GM23338 (cell line): ENCODE measurements around the gene PPIP5K2.

Source experiments
- CREB1 ChIP-seq: fragments of 250-450 bp; sonication (Bioruptor Pico); IDR thresholded peaks from 2 replicates; pipeline ENCODE4 v1.5.0; 2020; ENCODE audit warnings: low read depth, mild to moderate bottlenecking, moderate library complexity
- EZH2 ChIP-seq: fragments of 200-600 bp; sonication (generic); IDR thresholded peaks from one replicate; pipeline ENCODE4 v1.8.0; 2017; ENCODE audit warnings: antibody characterized with exemption, mild to moderate bottlenecking, low read depth; ENCODE audit not compliant: unreplicated experiment
- EZH2phosphoT487 ChIP-seq: fragments of 200-600 bp; sonication (generic); IDR thresholded peaks from one replicate; pipeline ENCODE4 v1.8.1; 2018; ENCODE audit warnings: antibody characterized with exemption; ENCODE audit not compliant: unreplicated experiment
- JUNB ChIP-seq: IDR thresholded peaks from one replicate; pipeline ENCODE4 v1.6.1; 2016; ENCODE audit warnings: antibody characterized with exemption; ENCODE audit not compliant: unreplicated experiment
- NANOG ChIP-seq: IDR thresholded peaks from 2 replicates; pipeline ENCODE4 v1.6.1; 2016; ENCODE audit warnings: antibody characterized with exemption, borderline replicate concordance
- POLR2AphosphoS5 ChIP-seq: IDR thresholded peaks from 2 replicates; pipeline ENCODE4 v1.6.1; 2016; ENCODE audit warnings: antibody characterized with exemption, low read depth
- STAT1 ChIP-seq: IDR thresholded peaks from one replicate; pipeline ENCODE4 v1.6.1; 2016; ENCODE audit warnings: antibody characterized with exemption; ENCODE audit not compliant: unreplicated experiment
- ZNF114 ChIP-seq: fragments of 250-450 bp; sonication (Bioruptor Pico); IDR thresholded peaks from 2 replicates; pipeline ENCODE4 v1.5.0; 2020; ENCODE audit warnings: mild to moderate bottlenecking, moderate library complexity
- ZNF331 ChIP-seq: fragments of 250-450 bp; sonication (Bioruptor Pico); IDR thresholded peaks from 2 replicates; pipeline ENCODE4 v1.5.0; 2020; ENCODE audit warnings: low read depth, mild to moderate bottlenecking, moderate library complexity
- TF ChIP-seq, protein P1 (sequence below), 2 experiments: fragments of 200-600 bp in 1 of 2; sonication (generic) in 1 of 2; conservative IDR thresholded peaks; 2 replicates each; pipeline versions ENCODE4 v1.5.1 to v1.6.1; 2016 to 2017; ENCODE audit warnings: antibody characterized with exemption in 2 of 2, low read depth in 2 of 2, mild to moderate bottlenecking in 2 of 2, moderate library complexity in 1 of 2
- TF ChIP-seq, protein P2 (sequence below): IDR thresholded peaks from one replicate; pipeline ENCODE4 v1.6.1; 2018; ENCODE audit warnings: antibody characterized with exemption; ENCODE audit not compliant: unreplicated experiment
- TF ChIP-seq, protein P3 (sequence below): fragments of 250-450 bp; sonication (Bioruptor Pico); IDR thresholded peaks from 2 replicates; pipeline ENCODE4 v1.5.0; 2020; ENCODE audit warnings: mild to moderate bottlenecking, moderate library complexity

DNA sequence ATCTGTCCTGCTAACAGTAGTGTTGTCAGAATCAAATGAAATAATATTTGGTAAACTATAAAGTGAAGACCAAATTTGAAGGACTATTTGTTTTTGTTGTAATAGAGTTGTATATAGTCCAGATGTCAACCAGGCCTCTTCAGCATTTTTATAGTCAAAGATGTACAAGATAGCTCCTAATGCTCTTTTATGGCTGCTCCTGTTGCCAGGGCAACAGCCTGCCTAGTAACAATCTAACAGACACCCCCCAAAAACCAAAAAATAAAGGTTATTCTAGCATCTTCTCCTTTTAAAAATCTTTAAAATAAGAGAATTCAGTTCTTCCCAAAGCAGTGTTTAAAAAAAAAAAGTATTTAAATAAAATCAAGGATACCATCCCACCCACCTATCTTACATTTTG, 89.0 kb downstream of the PPIP5K2 start:
- TF ChIP-seq, protein P1, sequence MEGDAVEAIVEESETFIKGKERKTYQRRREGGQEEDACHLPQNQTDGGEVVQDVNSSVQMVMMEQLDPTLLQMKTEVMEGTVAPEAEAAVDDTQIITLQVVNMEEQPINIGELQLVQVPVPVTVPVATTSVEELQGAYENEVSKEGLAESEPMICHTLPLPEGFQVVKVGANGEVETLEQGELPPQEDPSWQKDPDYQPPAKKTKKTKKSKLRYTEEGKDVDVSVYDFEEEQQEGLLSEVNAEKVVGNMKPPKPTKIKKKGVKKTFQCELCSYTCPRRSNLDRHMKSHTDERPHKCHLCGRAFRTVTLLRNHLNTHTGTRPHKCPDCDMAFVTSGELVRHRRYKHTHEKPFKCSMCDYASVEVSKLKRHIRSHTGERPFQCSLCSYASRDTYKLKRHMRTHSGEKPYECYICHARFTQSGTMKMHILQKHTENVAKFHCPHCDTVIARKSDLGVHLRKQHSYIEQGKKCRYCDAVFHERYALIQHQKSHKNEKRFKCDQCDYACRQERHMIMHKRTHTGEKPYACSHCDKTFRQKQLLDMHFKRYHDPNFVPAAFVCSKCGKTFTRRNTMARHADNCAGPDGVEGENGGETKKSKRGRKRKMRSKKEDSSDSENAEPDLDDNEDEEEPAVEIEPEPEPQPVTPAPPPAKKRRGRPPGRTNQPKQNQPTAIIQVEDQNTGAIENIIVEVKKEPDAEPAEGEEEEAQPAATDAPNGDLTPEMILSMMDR (conservative IDR thresholded peaks at IDR 0.05; ENCODE audit: low read depth in 2 of 2), result no peak
- TF ChIP-seq POLR2AphosphoS5, result no peak
- TF ChIP-seq CREB1 (CRISPR knock-in tag), result no peak
- TF ChIP-seq EZH2, result no peak
- TF ChIP-seq, protein P2, sequence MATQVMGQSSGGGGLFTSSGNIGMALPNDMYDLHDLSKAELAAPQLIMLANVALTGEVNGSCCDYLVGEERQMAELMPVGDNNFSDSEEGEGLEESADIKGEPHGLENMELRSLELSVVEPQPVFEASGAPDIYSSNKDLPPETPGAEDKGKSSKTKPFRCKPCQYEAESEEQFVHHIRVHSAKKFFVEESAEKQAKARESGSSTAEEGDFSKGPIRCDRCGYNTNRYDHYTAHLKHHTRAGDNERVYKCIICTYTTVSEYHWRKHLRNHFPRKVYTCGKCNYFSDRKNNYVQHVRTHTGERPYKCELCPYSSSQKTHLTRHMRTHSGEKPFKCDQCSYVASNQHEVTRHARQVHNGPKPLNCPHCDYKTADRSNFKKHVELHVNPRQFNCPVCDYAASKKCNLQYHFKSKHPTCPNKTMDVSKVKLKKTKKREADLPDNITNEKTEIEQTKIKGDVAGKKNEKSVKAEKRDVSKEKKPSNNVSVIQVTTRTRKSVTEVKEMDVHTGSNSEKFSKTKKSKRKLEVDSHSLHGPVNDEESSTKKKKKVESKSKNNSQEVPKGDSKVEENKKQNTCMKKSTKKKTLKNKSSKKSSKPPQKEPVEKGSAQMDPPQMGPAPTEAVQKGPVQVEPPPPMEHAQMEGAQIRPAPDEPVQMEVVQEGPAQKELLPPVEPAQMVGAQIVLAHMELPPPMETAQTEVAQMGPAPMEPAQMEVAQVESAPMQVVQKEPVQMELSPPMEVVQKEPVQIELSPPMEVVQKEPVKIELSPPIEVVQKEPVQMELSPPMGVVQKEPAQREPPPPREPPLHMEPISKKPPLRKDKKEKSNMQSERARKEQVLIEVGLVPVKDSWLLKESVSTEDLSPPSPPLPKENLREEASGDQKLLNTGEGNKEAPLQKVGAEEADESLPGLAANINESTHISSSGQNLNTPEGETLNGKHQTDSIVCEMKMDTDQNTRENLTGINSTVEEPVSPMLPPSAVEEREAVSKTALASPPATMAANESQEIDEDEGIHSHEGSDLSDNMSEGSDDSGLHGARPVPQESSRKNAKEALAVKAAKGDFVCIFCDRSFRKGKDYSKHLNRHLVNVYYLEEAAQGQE, result no peak
- no peak for TF ChIP-seq EZH2phosphoT487
- no peak for TF ChIP-seq ZNF331 (CRISPR knock-in tag)
- TF ChIP-seq NANOG, result no peak
- TF ChIP-seq ZNF114, result no peak
- TF ChIP-seq, protein P3, sequence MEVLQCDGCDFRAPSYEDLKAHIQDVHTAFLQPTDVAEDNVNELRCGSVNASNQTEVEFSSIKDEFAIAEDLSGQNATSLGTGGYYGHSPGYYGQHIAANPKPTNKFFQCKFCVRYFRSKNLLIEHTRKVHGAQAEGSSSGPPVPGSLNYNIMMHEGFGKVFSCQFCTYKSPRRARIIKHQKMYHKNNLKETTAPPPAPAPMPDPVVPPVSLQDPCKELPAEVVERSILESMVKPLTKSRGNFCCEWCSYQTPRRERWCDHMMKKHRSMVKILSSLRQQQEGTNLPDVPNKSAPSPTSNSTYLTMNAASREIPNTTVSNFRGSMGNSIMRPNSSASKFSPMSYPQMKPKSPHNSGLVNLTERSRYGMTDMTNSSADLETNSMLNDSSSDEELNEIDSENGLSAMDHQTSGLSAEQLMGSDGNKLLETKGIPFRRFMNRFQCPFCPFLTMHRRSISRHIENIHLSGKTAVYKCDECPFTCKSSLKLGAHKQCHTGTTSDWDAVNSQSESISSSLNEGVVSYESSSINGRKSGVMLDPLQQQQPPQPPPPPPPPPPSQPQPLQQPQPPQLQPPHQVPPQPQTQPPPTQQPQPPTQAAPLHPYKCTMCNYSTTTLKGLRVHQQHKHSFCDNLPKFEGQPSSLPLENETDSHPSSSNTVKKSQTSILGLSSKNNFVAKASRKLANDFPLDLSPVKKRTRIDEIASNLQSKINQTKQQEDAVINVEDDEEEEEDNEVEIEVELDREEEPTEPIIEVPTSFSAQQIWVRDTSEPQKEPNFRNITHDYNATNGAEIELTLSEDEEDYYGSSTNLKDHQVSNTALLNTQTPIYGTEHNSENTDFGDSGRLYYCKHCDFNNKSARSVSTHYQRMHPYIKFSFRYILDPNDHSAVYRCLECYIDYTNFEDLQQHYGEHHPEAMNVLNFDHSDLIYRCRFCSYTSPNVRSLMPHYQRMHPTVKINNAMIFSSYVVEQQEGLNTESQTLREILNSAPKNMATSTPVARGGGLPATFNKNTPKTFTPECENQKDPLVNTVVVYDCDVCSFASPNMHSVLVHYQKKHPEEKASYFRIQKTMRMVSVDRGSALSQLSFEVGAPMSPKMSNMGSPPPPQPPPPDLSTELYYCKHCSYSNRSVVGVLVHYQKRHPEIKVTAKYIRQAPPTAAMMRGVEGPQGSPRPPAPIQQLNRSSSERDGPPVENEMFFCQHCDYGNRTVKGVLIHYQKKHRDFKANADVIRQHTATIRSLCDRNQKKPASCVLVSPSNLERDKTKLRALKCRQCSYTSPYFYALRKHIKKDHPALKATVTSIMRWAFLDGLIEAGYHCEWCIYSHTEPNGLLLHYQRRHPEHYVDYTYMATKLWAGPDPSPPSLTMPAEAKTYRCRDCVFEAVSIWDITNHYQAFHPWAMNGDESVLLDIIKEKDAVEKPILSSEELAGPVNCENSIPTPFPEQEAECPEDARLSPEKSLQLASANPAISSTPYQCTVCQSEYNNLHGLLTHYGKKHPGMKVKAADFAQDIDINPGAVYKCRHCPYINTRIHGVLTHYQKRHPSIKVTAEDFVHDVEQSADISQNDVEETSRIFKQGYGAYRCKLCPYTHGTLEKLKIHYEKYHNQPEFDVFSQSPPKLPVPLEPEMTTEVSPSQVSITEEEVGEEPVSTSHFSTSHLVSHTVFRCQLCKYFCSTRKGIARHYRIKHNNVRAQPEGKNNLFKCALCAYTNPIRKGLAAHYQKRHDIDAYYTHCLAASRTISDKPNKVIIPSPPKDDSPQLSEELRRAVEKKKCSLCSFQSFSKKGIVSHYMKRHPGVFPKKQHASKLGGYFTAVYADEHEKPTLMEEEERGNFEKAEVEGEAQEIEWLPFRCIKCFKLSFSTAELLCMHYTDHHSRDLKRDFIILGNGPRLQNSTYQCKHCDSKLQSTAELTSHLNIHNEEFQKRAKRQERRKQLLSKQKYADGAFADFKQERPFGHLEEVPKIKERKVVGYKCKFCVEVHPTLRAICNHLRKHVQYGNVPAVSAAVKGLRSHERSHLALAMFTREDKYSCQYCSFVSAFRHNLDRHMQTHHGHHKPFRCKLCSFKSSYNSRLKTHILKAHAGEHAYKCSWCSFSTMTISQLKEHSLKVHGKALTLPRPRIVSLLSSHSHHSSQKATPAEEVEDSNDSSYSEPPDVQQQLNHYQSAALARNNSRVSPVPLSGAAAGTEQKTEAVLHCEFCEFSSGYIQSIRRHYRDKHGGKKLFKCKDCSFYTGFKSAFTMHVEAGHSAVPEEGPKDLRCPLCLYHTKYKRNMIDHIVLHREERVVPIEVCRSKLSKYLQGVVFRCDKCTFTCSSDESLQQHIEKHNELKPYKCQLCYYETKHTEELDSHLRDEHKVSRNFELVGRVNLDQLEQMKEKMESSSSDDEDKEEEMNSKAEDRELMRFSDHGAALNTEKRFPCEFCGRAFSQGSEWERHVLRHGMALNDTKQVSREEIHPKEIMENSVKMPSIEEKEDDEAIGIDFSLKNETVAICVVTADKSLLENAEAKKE (CRISPR knock-in tag), result no peak
- no peak for TF ChIP-seq STAT1
- TF ChIP-seq JUNB, result no peak
